HG03060 (cell line): ENCODE measurements around the gene LRRC71.

Source experiments
- ATAC-seq: cut with Tn5 transposase; IDR thresholded peaks from one replicate; pipeline ENCODE4 v1.9.1; 2021; ENCODE audit warnings: low read depth, moderate number of reproducible peaks; ENCODE audit not compliant: unreplicated experiment

LRRC71 gene

GRCh38 chr1:156920233-156921052, at the start of gene LRRC71:
Gene LRRC71, plus strand, starts transcription at chr1:156920632. Its CDS starts 172 bp downstream, at chr1:156920804.
- no peak for ATAC-seq

- ATAC-seq: no peak
Measured at GRCh38 chr1:156873659-156874058, 46.8 kb upstream of the LRRC71 start.

GRCh38 chr1:156874142-156874541, 46.3 kb upstream of the LRRC71 start:
- ATAC-seq: no peak

GRCh38 chr1:156874572-156875340, 45.7 kb upstream of the LRRC71 start:
- ATAC-seq: no peak

GRCh38 chr1:156875341-156875615, 45.2 kb upstream of the LRRC71 start:
- no peak for ATAC-seq

- no peak for ATAC-seq
Measured at GRCh38 chr1:156876281-156876680, 44.2 kb upstream of the LRRC71 start.

GRCh38 chr1:156877433-156878170, 42.8 kb upstream of the LRRC71 start:
- no peak for ATAC-seq

GRCh38 chr1:156879876-156880275, 40.6 kb upstream of the LRRC71 start:
- ATAC-seq: no peak

- no peak for ATAC-seq
Measured at GRCh38 chr1:156880473-156880872, 40.0 kb upstream of the LRRC71 start.

GRCh38 chr1:156881101-156881500, 39.3 kb upstream of the LRRC71 start:
- no peak for ATAC-seq

GRCh38 chr1:156881663-156882062, 38.8 kb upstream of the LRRC71 start:
- no peak for ATAC-seq

- ATAC-seq: no peak
Measured at GRCh38 chr1:156882543-156882942, 37.9 kb upstream of the LRRC71 start.

GRCh38 chr1:156883919-156884318, 36.5 kb upstream of the LRRC71 start:
- no peak for ATAC-seq

GRCh38 chr1:156884560-156885184, 35.8 kb upstream of the LRRC71 start:
- ATAC-seq: no peak

- ATAC-seq: no peak
Measured at GRCh38 chr1:156885314-156885713, 35.1 kb upstream of the LRRC71 start.

GRCh38 chr1:156885880-156886355, 34.5 kb upstream of the LRRC71 start:
- no peak for ATAC-seq

GRCh38 chr1:156886583-156887281, 33.7 kb upstream of the LRRC71 start:
- no peak for ATAC-seq

GRCh38 chr1:156887317-156887716, 33.1 kb upstream of the LRRC71 start:
- no peak for ATAC-seq

- ATAC-seq: no peak
Measured at GRCh38 chr1:156887734-156888133, 32.7 kb upstream of the LRRC71 start.
